Sigmoid colon (tissue), 7 donors: ENCODE results near the gene EID3. TPM values are rescaled to one million over a fixed set of nuclear protein-coding genes. Genes with fewer than 3 reads are reported as not detected.
A peak's percentile ranks its signal among the peaks of the same experiment; 100 is the strongest.
"Not testable (repeated sequence)": the region's sequence is repeated elsewhere in the genome, so short reads cannot be mapped to it uniquely, and the experiment has no call there.

ENCODE experiments used
- DNase-seq: peaks from one replicate; pipeline ENCODE4 v3.0.0-alpha.2; 2019
- H3K27ac ChIP-seq, 4 donors: fragments of 200-600 bp; sonication (generic); one replicate each; pipeline ENCODE4 v1.5.1; 2016 to 2019; ENCODE audit warnings: mild to moderate bottlenecking in 1 of 4
- H3K27me3 ChIP-seq, 3 donors: fragments of 200-600 bp; sonication (generic); one replicate each; pipeline ENCODE4 v1.5.1; 2019; ENCODE audit warnings: mild to moderate bottlenecking in 1 of 3
- H3K36me3 ChIP-seq, 4 donors: fragments of 200-600 bp; sonication (generic); one replicate each; pipeline ENCODE4 v1.5.1; 2016 to 2019
- H3K4me1 ChIP-seq, 4 donors: fragments of 200-600 bp; sonication (generic); one replicate each; pipeline ENCODE4 v1.5.1; 2017 to 2019
- H3K4me3 ChIP-seq, 4 donors: fragments of 200-600 bp; sonication (generic); one replicate each; pipeline ENCODE4 v1.5.1; 2017 to 2019; ENCODE audit warnings: mild to moderate bottlenecking in 2 of 4, moderate library complexity in 1 of 4
- H3K9me3 ChIP-seq, 4 donors: fragments of 200-600 bp in 3 of 4; sonication (generic) in 3 of 4; one replicate each; pipeline versions ENCODE4 v1.5.1 to v1.6.1; 2013 to 2019
- EP300 ChIP-seq, 4 donors: sonication (generic); formaldehyde crosslinking; IDR thresholded peaks; one replicate each; pipeline ENCODE4 v1.6.1; 2017; ENCODE audit warnings: antibody characterized with exemption in 4 of 4
- POLR2A ChIP-seq, 2 donors: fragments of 450-650 bp; IDR thresholded peaks; one replicate each; pipeline ENCODE4 v1.6.1; 2016; ENCODE audit warnings: antibody characterized with exemption in 2 of 2, mild to moderate bottlenecking in 2 of 2, moderate library complexity in 2 of 2
- POLR2AphosphoS5 ChIP-seq, 4 donors: sonication (generic); formaldehyde crosslinking; IDR thresholded peaks; one replicate each; pipeline ENCODE4 v1.6.1; 2017; ENCODE audit warnings: antibody characterized with exemption in 4 of 4
- WGBS, 2 donors: extraction: QIAGEN DNeasy Blood & Tissue Kit; methylation state at CpG; one replicate each; pipeline ENCODE4 v1.1.7; 2013; 5-methylcytosine and 5-hydroxymethylcytosine counted together
- intact Hi-C: fragments of 100-400 bp; cut with DNase I; formaldehyde crosslinking; loops from one replicate; pipeline ENCODE4 v1.15.1; 2023
- polyA plus RNA-seq, 3 donors: library from polyadenylated mRNA; stranded (reverse); fragments of 200-250 nt; gene quantifications; one replicate each; pipeline ENCODE4 v1.2.3, GENCODE V29; 2013
- total RNA-seq, 4 donors: library from RNA; depleted of rRNA; stranded (reverse); fragments of >200 nt; gene quantifications; one replicate each; pipeline ENCODE4 v1.1.0, GENCODE V29; 2016
- TF ChIP-seq, protein P1 (sequence below), 4 experiments: fragments of 450-650 bp in 3 of 4; fragments of 200-600 bp in 1 of 4; IDR thresholded peaks; one replicate each; pipeline ENCODE4 v1.5.1; 2016 to 2019; ENCODE audit warnings: antibody characterized with exemption in 4 of 4, mild to moderate bottlenecking in 3 of 4, moderate library complexity in 2 of 4
- donor health status: healthy with polysubstance abuse.
- donor health status: Bipolar disorder and iron deficiency.
- donor health status: healthy.

The EID3 gene
- total and polyA plus RNA-seq, 7 donors, result 0.46 to 21.9 (median 4.6) TPM

DNA sequence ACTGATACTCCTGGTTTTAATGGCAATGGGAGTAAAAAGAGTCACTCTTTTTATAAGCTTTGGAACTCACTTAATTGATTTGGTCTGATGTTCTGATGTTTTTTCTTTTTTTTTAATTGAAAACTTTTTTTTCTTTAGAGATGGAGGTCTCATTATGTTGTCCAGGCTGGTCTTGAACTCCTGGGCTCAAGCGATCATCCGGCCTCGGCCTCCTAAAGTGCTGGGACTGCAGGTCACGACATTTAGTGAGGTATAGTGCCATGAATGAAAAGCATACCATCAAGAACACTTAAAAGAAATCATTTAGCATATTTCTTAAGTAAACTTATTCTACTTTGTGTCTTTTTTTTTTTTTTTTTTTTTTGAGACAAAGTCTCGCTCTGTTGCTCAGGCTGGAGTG is 12.7 kb upstream of the EID3 start:
- Histone ChIP-seq H3K4me3 (no peak overlapping the region), H3K27me3 (no peaks in the 10 kb centered on the region), H3K36me3 (peaks cover 11 to 47% (median 19%) of the 10 kb centered on the region in 4 donors), H3K9me3 (no peaks in the 10 kb centered on the region), H3K27ac (peak overlapping the region in 1 of 4 donors; percentile 98), H3K4me1 (peaks cover 0 to 67% (median 64%) of the 10 kb centered on the region in 4 donors)
- intact Hi-C loops, result no loop called here
- DNase-seq, result no peak
- TF ChIP-seq, protein P1, sequence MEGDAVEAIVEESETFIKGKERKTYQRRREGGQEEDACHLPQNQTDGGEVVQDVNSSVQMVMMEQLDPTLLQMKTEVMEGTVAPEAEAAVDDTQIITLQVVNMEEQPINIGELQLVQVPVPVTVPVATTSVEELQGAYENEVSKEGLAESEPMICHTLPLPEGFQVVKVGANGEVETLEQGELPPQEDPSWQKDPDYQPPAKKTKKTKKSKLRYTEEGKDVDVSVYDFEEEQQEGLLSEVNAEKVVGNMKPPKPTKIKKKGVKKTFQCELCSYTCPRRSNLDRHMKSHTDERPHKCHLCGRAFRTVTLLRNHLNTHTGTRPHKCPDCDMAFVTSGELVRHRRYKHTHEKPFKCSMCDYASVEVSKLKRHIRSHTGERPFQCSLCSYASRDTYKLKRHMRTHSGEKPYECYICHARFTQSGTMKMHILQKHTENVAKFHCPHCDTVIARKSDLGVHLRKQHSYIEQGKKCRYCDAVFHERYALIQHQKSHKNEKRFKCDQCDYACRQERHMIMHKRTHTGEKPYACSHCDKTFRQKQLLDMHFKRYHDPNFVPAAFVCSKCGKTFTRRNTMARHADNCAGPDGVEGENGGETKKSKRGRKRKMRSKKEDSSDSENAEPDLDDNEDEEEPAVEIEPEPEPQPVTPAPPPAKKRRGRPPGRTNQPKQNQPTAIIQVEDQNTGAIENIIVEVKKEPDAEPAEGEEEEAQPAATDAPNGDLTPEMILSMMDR (IDR thresholded peaks at IDR 0.05), result no peak
- TF ChIP-seq POLR2A (IDR thresholded peaks at IDR 0.05), result no peak
- no peak for TF ChIP-seq EP300 (IDR thresholded peaks at IDR 0.05)
- no peak for TF ChIP-seq POLR2AphosphoS5 (IDR thresholded peaks at IDR 0.05)
- 98% methylated on average over 5 of the region's 5 CpGs for WGBS, 2 donors

DNA sequence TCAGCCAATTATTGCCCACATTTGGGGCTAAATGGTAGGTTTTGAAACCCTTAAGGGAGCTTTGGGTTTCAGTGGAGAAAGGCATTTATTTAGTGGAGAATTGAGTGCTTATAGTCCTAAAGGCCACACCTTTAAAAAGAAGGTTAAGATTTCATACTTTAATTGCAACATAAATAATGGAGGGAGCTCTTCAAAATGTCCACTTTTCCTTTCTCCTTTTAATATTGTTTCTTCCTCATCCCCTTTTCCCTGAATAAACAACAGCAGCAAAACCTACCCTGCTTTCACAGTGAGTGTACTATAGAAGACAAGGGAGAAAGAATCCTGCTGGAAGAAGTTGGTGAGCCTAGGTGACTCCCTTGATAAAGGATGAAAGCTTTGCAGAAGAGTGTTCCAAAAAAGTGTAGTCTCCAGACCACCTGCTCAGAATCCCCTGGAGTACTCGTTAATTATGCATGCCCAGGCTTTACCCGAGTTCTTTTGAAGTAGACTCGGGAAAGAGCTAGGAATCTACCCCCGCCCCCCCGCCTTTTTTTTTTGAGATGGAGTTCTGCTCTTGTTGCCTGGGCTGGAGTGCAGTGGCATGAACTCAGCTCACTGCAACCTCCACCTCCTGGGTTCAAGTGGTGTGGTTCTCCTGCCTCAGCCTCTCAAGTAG is 11.5 kb upstream of the EID3 start:
- H3K27me3 ChIP-seq, result no peaks in the 10 kb centered on the region
- WGBS, 2 donors, result 90 to 91% methylated on average over 5 of the region's 5 CpGs
- TF ChIP-seq POLR2A (IDR thresholded peaks at IDR 0.05), result no peak
- no peak for TF ChIP-seq EP300 (IDR thresholded peaks at IDR 0.05)
- TF ChIP-seq, protein P1 (IDR thresholded peaks at IDR 0.05), result no peak
- no peak for TF ChIP-seq POLR2AphosphoS5 (IDR thresholded peaks at IDR 0.05)
- no peak for DNase-seq
- intact Hi-C loops, result no loop called here
- H3K4me3 ChIP-seq, result no peak overlapping the region
- H3K36me3 ChIP-seq, result peaks cover 11 to 58% (median 19%) of the 10 kb centered on the region in 4 donors
- H3K9me3 ChIP-seq, result no peaks in the 10 kb centered on the region
- H3K4me1 ChIP-seq, result peaks cover 0 to 71% (median 65%) of the 10 kb centered on the region in 4 donors
- peak overlapping the region in 2 of 4 donors; percentile 38 to 48 for H3K27ac ChIP-seq

DNA sequence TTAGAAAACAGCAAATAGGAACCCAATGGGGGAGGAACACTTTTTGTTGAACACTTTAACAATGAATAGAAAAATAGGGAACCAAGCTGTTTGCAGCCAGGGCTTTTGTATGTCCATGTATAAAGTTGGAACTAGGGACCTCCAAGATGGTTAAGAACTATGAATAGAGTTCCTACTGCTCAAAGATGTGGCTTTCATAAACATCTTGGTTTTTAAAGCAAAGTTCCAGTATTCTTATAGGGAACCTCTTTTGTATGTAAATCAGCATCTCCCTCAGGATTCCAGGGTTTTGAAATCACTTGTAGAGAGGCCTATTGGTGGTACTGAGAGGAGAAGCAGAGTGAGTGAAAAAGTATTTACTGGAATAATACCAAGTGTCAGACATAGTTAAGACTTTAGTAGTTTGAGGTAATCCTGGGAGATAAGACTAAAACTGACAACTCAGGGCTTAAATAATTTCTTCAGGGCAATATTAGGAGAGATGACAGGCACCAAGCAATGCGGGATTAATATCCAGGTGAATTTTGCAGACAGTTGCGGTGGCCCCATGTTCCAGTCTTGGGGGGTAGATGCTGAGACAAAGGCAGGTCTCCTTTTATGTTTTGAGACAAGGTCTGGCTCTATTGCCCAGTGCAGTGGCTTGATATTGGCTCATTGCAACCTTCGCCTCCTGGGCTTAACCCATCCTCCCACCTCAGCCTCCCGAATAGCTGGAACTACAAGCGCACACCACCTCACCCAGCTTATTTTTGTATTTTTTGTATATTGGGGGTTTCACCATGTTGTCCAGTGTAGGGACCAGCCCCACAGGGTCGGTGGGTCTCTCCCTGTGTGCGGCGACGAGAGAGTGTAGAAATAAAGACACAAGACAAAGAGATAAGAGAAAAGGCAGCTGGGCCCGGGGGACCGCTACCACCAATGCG is 10.4 kb upstream of the EID3 start:
- WGBS, 2 donors, result 97% methylated on average over 12 of the region's 12 CpGs
- Histone ChIP-seq H3K27ac (peak overlapping the region; percentile 10 to 64 (median 40)), H3K4me3 (no peak overlapping the region), H3K9me3 (no peaks in the 10 kb centered on the region), H3K4me1 (peaks cover 0 to 82% (median 75%) of the 10 kb centered on the region in 4 donors), H3K27me3 (no peaks in the 10 kb centered on the region), H3K36me3 (peaks cover 11 to 58% (median 19%) of the 10 kb centered on the region in 4 donors)
- intact Hi-C loops, result no loop called here
- no peak for DNase-seq
- TF ChIP-seq POLR2A (IDR thresholded peaks at IDR 0.05) (no peak), POLR2AphosphoS5 (IDR thresholded peaks at IDR 0.05) (no peak), EP300 (IDR thresholded peaks at IDR 0.05) (no peak)
- TF ChIP-seq, protein P1 (IDR thresholded peaks at IDR 0.05), result no peak

DNA sequence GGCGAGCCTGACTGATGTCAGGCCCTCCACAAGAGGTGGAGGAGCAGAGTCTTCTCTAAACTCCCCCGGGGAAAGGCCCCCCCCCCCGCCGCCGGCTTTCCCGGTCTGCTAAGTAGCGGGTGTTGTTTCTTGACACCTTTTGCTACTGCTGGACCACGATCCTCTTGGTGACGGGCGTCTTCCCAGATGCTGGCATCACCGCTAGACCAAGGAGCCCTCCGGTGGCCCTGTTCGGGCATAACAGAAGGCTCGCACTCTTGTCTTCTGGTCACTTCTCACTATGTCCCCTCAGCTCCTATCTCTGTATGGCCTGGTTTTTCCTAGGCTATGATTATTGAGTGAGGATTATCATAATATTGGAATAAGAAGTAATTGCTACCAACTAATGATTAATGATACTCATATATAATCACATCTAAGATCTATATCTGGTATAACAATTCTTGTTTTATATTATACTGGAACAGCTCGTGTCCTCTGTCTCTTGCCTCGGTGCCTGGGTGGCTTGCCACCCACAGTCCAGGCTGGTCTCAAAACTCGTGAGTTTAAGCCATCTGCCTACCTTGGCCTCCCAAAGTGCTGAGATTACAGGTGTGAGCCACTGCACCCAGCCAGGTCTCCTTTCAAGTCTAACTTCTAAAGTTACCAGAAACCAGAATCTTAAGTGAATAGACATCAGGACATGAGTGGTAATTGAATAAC is 9.2 kb upstream of the EID3 start:
- DNase-seq, result peak; percentile 71
- H3K27me3 ChIP-seq, H3K4me3 ChIP-seq, intact Hi-C loops, H3K9me3 ChIP-seq: not testable (repeated sequence)
- peaks cover 11 to 58% (median 19%) of the 10 kb centered on the region in 4 donors for H3K36me3 ChIP-seq
- H3K27ac ChIP-seq, result peak overlapping the region in 3 of 4 donors; percentile 31 to 64 (median 48)
- peaks cover 0 to 86% (median 84%) of the 10 kb centered on the region in 4 donors for H3K4me1 ChIP-seq
- WGBS, 2 donors, result 83 to 88% methylated on average over 16 of the region's 17 CpGs
